Upper lobe of left lung (tissue), 4 donors: ENCODE data around the gene TMEM184B.

Source experiments
- EP300 ChIP-seq, 4 donors: sonication (generic); formaldehyde crosslinking; IDR thresholded peaks; one replicate each; pipeline ENCODE4 v1.5.1; 2017; ENCODE audit warnings: antibody characterized with exemption in 4 of 4, control low read depth in 2 of 4
- POLR2A ChIP-seq, 4 donors: fragments of 450-650 bp; IDR thresholded peaks; one replicate each; pipeline ENCODE4 v1.5.1; 2016 to 2017; ENCODE audit warnings: antibody characterized with exemption in 4 of 4, mild to moderate bottlenecking in 2 of 4
- POLR2AphosphoS5 ChIP-seq, 2 donors: sonication (generic); formaldehyde crosslinking; IDR thresholded peaks; one replicate each; pipeline ENCODE4 v1.5.1; 2017; ENCODE audit warnings: antibody characterized with exemption in 2 of 2
- TF ChIP-seq, protein P1 (sequence below), 6 experiments: fragments of 450-650 bp in 4 of 6; fragments of 200-600 bp in 2 of 6; sonication (generic) in 2 of 6; IDR thresholded peaks; one replicate each; pipeline ENCODE4 v1.5.1; 2016 to 2019; ENCODE audit warnings: antibody characterized with exemption in 6 of 6

DNA sequence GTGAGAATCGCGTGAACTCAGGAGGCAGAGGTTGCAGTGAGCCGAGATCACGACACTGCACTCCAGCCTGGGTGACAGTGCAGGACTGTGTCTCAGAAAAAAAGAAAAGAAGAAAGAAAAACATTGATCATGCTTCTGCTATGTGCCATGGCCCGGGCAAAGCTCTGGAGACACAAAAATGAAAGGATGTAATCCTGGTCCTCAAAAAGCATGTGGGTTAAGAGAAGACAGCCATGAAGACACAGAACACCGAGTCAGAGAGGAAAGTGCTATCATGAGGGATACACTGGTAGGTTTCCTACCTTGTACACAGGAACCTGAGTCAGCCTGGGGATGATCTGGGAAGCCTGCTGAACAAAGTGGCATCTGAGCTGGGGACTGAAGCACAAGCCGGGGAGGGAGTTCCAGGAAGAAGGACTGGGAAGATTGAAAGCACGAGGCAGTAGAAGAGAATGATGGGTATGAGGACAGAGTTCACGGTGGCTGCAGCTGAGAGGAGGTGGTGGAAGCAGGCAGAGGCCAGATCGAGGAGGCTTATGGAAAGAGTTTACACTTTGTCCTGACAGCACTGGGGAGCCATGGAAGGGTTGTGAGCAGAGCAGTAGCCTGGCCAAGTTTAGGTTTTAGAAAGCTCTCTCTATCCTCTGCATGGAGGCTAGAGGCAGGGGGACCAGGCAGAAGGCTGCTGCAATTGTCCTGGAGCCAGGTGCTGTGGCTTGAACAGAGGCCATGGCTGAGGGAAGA is 80.9 kb downstream of the TMEM184B start:
- TF ChIP-seq, protein P1, sequence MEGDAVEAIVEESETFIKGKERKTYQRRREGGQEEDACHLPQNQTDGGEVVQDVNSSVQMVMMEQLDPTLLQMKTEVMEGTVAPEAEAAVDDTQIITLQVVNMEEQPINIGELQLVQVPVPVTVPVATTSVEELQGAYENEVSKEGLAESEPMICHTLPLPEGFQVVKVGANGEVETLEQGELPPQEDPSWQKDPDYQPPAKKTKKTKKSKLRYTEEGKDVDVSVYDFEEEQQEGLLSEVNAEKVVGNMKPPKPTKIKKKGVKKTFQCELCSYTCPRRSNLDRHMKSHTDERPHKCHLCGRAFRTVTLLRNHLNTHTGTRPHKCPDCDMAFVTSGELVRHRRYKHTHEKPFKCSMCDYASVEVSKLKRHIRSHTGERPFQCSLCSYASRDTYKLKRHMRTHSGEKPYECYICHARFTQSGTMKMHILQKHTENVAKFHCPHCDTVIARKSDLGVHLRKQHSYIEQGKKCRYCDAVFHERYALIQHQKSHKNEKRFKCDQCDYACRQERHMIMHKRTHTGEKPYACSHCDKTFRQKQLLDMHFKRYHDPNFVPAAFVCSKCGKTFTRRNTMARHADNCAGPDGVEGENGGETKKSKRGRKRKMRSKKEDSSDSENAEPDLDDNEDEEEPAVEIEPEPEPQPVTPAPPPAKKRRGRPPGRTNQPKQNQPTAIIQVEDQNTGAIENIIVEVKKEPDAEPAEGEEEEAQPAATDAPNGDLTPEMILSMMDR (IDR thresholded peaks at IDR 0.05): no peak
- TF ChIP-seq EP300 (IDR thresholded peaks at IDR 0.05): no peak
- no peak for TF ChIP-seq POLR2AphosphoS5 (IDR thresholded peaks at IDR 0.05)
- TF ChIP-seq POLR2A (IDR thresholded peaks at IDR 0.05): no peak
